ENCODE measurements around the gene MED15. TPM values are rescaled to one million over a fixed set of nuclear protein-coding genes. Genes with fewer than 3 reads are reported as not detected.

Gene MED15
- total RNA-seq, 1 donor from 2014 or later: 11.4 TPM

- Mint-ChIP-seq H3K27ac (no peak overlapping the region), H3K9me3 (no peaks in the 10 kb centered on the region), H3K36me3 (peaks cover 15% of the 10 kb centered on the region), H3K4me3 (no peak overlapping the region), H3K4me1 (no peaks in the 10 kb centered on the region), H3K27me3 (ENCODE audit: insufficient read depth, low read depth) (peaks cover 2% of the 10 kb centered on the region)
- Histone ChIP-seq H3K27me3 (no peaks in the 10 kb centered on the region), H3K4me3 (no peak overlapping the region), H3F3A (ENCODE audit: low read depth) (no peaks in the 10 kb centered on the region), H3K4me2 (no peak overlapping the region), H3K4me1 (no peaks in the 10 kb centered on the region), H3K27ac (no peak overlapping the region), H3K9ac (no peak overlapping the region), H3K79me2 (ENCODE audit: low read depth) (no peaks in the 10 kb centered on the region), H3K9me3 (ENCODE audit: low read depth) (no peaks in the 10 kb centered on the region), H2AFZ (replicated peaks) (no peak overlapping the region), H3K36me3 (no peaks in the 10 kb centered on the region), H4K20me1 (ENCODE audit: low read depth) (peaks cover 12% of the 10 kb centered on the region)
- no peak for DNase-seq (ENCODE audit: low spot score)
- TF ChIP-seq EZH2phosphoT487 (IDR thresholded peaks at IDR 0.05) (no peak), CTCF (IDR thresholded peaks at IDR 0.05) (no peak), EZH2 (IDR thresholded peaks at IDR 0.05) (no peak)
These were observed 64.9 kb downstream of the MED15 start for GRCh38 chr22:20572132-20572802.

- Mint-ChIP-seq H3K4me1 (no peaks in the 10 kb centered on the region), H3K27ac (no peak overlapping the region), H3K9me3 (no peaks in the 10 kb centered on the region), H3K4me3 (no peak overlapping the region), H3K36me3 (peaks cover 15% of the 10 kb centered on the region), H3K27me3 (ENCODE audit: insufficient read depth, low read depth) (no peaks in the 10 kb centered on the region)
- H3K9ac ChIP-seq: no peak overlapping the region
- no peak for DNase-seq (ENCODE audit: low spot score)
- TF ChIP-seq EZH2 (IDR thresholded peaks at IDR 0.05): no peak
- no peak for TF ChIP-seq EZH2phosphoT487 (IDR thresholded peaks at IDR 0.05)
- no peak for TF ChIP-seq CTCF (IDR thresholded peaks at IDR 0.05)
- H3K4me1 ChIP-seq: no peaks in the 10 kb centered on the region
- no peaks in the 10 kb centered on the region for H3K36me3 ChIP-seq
- H4K20me1 ChIP-seq (ENCODE audit: low read depth): peaks cover 12% of the 10 kb centered on the region
- no peak overlapping the region for H3K27ac ChIP-seq
- H3K9me3 ChIP-seq (ENCODE audit: low read depth): no peaks in the 10 kb centered on the region
- H2AFZ ChIP-seq (replicated peaks): no peak overlapping the region
- no peak overlapping the region for H3K4me2 ChIP-seq
- H3K4me3 ChIP-seq: no peak overlapping the region
- H3K79me2 ChIP-seq (ENCODE audit: low read depth): no peaks in the 10 kb centered on the region
- H3K27me3 ChIP-seq: no peaks in the 10 kb centered on the region
- H3F3A ChIP-seq (ENCODE audit: low read depth): no peaks in the 10 kb centered on the region
These were observed 65.9 kb downstream of the MED15 start for GRCh38 chr22:20573176-20573832.

GRCh38 chr22:20573833-20574615 lies 66.6 kb downstream of the MED15 start:
- no peaks in the 10 kb centered on the region for H3K9me3 Mint-ChIP-seq
- Histone ChIP-seq H3K9ac (no peak overlapping the region), H3K4me1 (no peaks in the 10 kb centered on the region), H3K79me2 (ENCODE audit: low read depth) (no peaks in the 10 kb centered on the region), H4K20me1 (ENCODE audit: low read depth) (peaks cover 12% of the 10 kb centered on the region), H3K27me3 (no peaks in the 10 kb centered on the region), H3K4me2 (no peak overlapping the region), H3K9me3 (ENCODE audit: low read depth) (no peaks in the 10 kb centered on the region), H3K36me3 (no peaks in the 10 kb centered on the region), H3K27ac (no peak overlapping the region), H3K4me3 (no peak overlapping the region), H2AFZ (replicated peaks) (no peak overlapping the region), H3F3A (ENCODE audit: low read depth) (no peaks in the 10 kb centered on the region)
- H3K27ac Mint-ChIP-seq: peak overlapping the region; percentile 60
- peaks cover 20% of the 10 kb centered on the region for H3K36me3 Mint-ChIP-seq
- H3K4me1 Mint-ChIP-seq: no peaks in the 10 kb centered on the region
- no peaks in the 10 kb centered on the region for H3K27me3 Mint-ChIP-seq (ENCODE audit: insufficient read depth, low read depth)
- H3K4me3 Mint-ChIP-seq: no peak overlapping the region
- TF ChIP-seq EZH2phosphoT487 (IDR thresholded peaks at IDR 0.05): no peak
- TF ChIP-seq CTCF (IDR thresholded peaks at IDR 0.05): no peak
- DNase-seq (ENCODE audit: low spot score): no peak

Measured in neural progenitor cell (in vitro differentiated cells).